IMR-90 (cell line): ENCODE data around the gene F11. TPM values are rescaled to one million over a fixed set of nuclear protein-coding genes. Genes with fewer than 3 reads are reported as not detected.

Source experiments
- ATAC-seq: fragments of 200-7000 bp; cut with Tn5 transposase; 2 replicates; pipeline ENCODE4 v1.9.1; 2020; ENCODE audit warnings: low read depth, mild to moderate bottlenecking, moderate library complexity
- BruUV-seq: library from RNA; stranded (reverse); fragments of 400-500 nt; replicated peaks from 2 replicates; lab custom pipeline; 2021; lab: Mats Ljungman, UMichigan
- CTCF ChIA-PET: fragments of 300-600 bp; formaldehyde crosslinking; extraction: SDS; loops from one replicate; lab custom pipeline; 2021; ENCODE audit warnings: antibody characterized with exemption; lab: Yijun Ruan, JAX
- POLR2A ChIA-PET: fragments of 300-600 bp; sonication (Branson Sonifier 250); formaldehyde crosslinking; loops from one replicate; lab custom pipeline; 2022; ENCODE audit warnings: antibody characterized with exemption; ENCODE audit not compliant: unreplicated experiment; lab: Charles Lee
- DNase-seq: peaks from one replicate; pipeline ENCODE4 v3.0.0; 2013
- H2AFZ ChIP-seq: replicated peaks from 2 replicates; pipeline ENCODE3; 2013; ENCODE audit warnings: low read length, mild to moderate bottlenecking; ENCODE audit not compliant: poor library complexity
- H2AK5ac ChIP-seq: 2 replicates; pipeline ENCODE4 v1.6.1; 2013; ENCODE audit warnings: low read depth, low read length, inconsistent platforms
- H2AK9ac ChIP-seq: replicated peaks from 2 replicates; pipeline ENCODE3; 2013; ENCODE audit warnings: mild to moderate bottlenecking, low read depth, low read length, moderate library complexity; ENCODE audit not compliant: poor library complexity
- H2BK120ac ChIP-seq: 2 replicates; pipeline ENCODE4 v1.6.1; 2013; ENCODE audit warnings: low read depth, low read length, inconsistent platforms
- H2BK15ac ChIP-seq: 3 replicates; pipeline ENCODE4 v1.6.1; 2013; ENCODE audit warnings: low read depth, low read length, inconsistent platforms
- H2BK20ac ChIP-seq: 2 replicates; pipeline ENCODE4 v1.6.1; 2013; ENCODE audit warnings: low read depth, mild to moderate bottlenecking, inconsistent platforms, low read length, moderate library complexity
- H2BK5ac ChIP-seq: 2 replicates; pipeline ENCODE4 v1.6.1; 2013; ENCODE audit warnings: mild to moderate bottlenecking, low read depth, low read length, inconsistent platforms; ENCODE audit not compliant: poor library complexity, severe bottlenecking
- H3K14ac ChIP-seq: replicated peaks from 2 replicates; pipeline ENCODE4 v1.6.1; 2013; ENCODE audit warnings: low read depth, low read length, inconsistent platforms
- H3K18ac ChIP-seq: 2 replicates; pipeline ENCODE4 v1.6.1; 2013; ENCODE audit warnings: low read depth, low read length, control low read depth
- H3K23ac ChIP-seq: 2 replicates; pipeline ENCODE4 v1.6.1; 2013; ENCODE audit warnings: low read depth, low read length, inconsistent platforms
- H3K27ac ChIP-seq: 2 replicates; pipeline ENCODE4 v1.5.1; 2013; ENCODE audit warnings: mild to moderate bottlenecking, control low read depth, low read length; ENCODE audit not compliant: insufficient read depth
- H3K27me3 ChIP-seq: 2 replicates; pipeline ENCODE4 v1.6.1; 2013; ENCODE audit warnings: low read length; ENCODE audit not compliant: control insufficient read depth, insufficient read depth
- H3K36me3 ChIP-seq: 2 replicates; pipeline ENCODE4 v1.6.1; 2013; ENCODE audit warnings: low read length, mixed read lengths; ENCODE audit not compliant: control insufficient read depth, insufficient read depth
- H3K4ac ChIP-seq: 2 replicates; pipeline ENCODE4 v1.6.1; 2013; ENCODE audit warnings: low read depth, low read length, inconsistent platforms
- H3K4me1 ChIP-seq: 2 replicates; pipeline ENCODE4 v1.6.1; 2013; ENCODE audit warnings: low read length, mixed read lengths; ENCODE audit not compliant: control insufficient read depth, insufficient read depth
- H3K4me2 ChIP-seq: 2 replicates; pipeline ENCODE4 v1.6.1; 2013; ENCODE audit warnings: low read depth, mild to moderate bottlenecking, control low read depth, low read length, moderate library complexity
- H3K4me3 ChIP-seq: 2 replicates; pipeline ENCODE4 v1.5.1; 2013; ENCODE audit warnings: low read depth, mild to moderate bottlenecking, control low read depth, low read length, moderate library complexity; ENCODE audit not compliant: insufficient read depth
- H3K56ac ChIP-seq: 2 replicates; pipeline ENCODE4 v1.6.1; 2013; ENCODE audit warnings: low read length, inconsistent platforms; ENCODE audit not compliant: insufficient read depth; ENCODE audit errors: extremely low read depth
- H3K79me1 ChIP-seq, 2 experiments: 2 replicates each; pipeline ENCODE4 v1.6.1; 2013; ENCODE audit warnings: low read length in 2 of 2, inconsistent platforms in 1 of 2, low read depth in 1 of 2
- H3K9ac ChIP-seq: 2 replicates; pipeline ENCODE4 v1.6.1; 2013; ENCODE audit warnings: low read depth, low read length, control low read depth
- H3K9me1 ChIP-seq: 2 replicates; pipeline ENCODE4 v1.6.1; 2013; ENCODE audit warnings: low read length, inconsistent platforms; ENCODE audit not compliant: insufficient read depth
- H3K9me3 ChIP-seq: 2 replicates; pipeline ENCODE4 v1.6.1; 2013; ENCODE audit warnings: low read length; ENCODE audit not compliant: control insufficient read depth, insufficient read depth
- H4K20me1 ChIP-seq: 2 replicates; pipeline ENCODE4 v1.6.1; 2013; ENCODE audit warnings: low read length, inconsistent platforms; ENCODE audit not compliant: insufficient read depth
- H4K5ac ChIP-seq: 2 replicates; pipeline ENCODE4 v1.6.1; 2013; ENCODE audit warnings: mild to moderate bottlenecking, low read depth, low read length, control low read depth
- H4K8ac ChIP-seq, 2 experiments: 2 replicates each; pipeline ENCODE4 v1.6.1; 2013; ENCODE audit warnings: low read depth in 2 of 2, low read length in 2 of 2, control low read depth in 1 of 2, inconsistent platforms in 1 of 2
- H4K91ac ChIP-seq: 2 replicates; pipeline ENCODE4 v1.6.1; 2013; ENCODE audit warnings: low read depth, low read length, inconsistent platforms; ENCODE audit not compliant: insufficient read depth
- BHLHE40 ChIP-seq: fragments of 150-350 bp; IDR thresholded peaks from 2 replicates; pipeline ENCODE4 v1.6.1; 2016; ENCODE audit warnings: mild to moderate bottlenecking, low read depth, low read length
- CEBPB ChIP-seq: IDR thresholded peaks from 2 replicates; pipeline ENCODE4 v1.6.1; 2012; ENCODE audit warnings: low read depth, low read length, improper control_type of control experiment
- CHD1 ChIP-seq: IDR thresholded peaks from 2 replicates; pipeline ENCODE4 v1.6.1; 2012; ENCODE audit warnings: low read depth, low read length, improper control_type of control experiment
- MAFK ChIP-seq: IDR thresholded peaks from 2 replicates; pipeline ENCODE4 v1.6.1; 2012; ENCODE audit warnings: low read depth, low read length, improper control_type of control experiment
- MAZ ChIP-seq: IDR thresholded peaks from 2 replicates; pipeline ENCODE4 v1.6.1; 2012; ENCODE audit warnings: low read depth, mild to moderate bottlenecking, low read length, improper control_type of control experiment, moderate library complexity, borderline replicate concordance
- MXI1 ChIP-seq: IDR thresholded peaks from 2 replicates; pipeline ENCODE4 v1.6.1; 2012; ENCODE audit warnings: low read depth, mild to moderate bottlenecking, low read length, moderate library complexity, borderline replicate concordance
- POLR2A ChIP-seq: IDR thresholded peaks from 2 replicates; pipeline ENCODE4 v1.6.1; 2012; ENCODE audit warnings: mild to moderate bottlenecking, low read depth, low read length
- RAD21 ChIP-seq: IDR thresholded peaks from 2 replicates; pipeline ENCODE4 v1.6.1; 2012; ENCODE audit warnings: low read length, improper control_type of control experiment
- RCOR1 ChIP-seq: IDR thresholded peaks from 2 replicates; pipeline ENCODE4 v1.6.1; 2012; ENCODE audit warnings: mild to moderate bottlenecking, low read length, improper control_type of control experiment; ENCODE audit not compliant: insufficient replicate concordance
- RFX5 ChIP-seq: IDR thresholded peaks from 2 replicates; pipeline ENCODE4 v1.8.0; 2012; ENCODE audit warnings: low read depth, mild to moderate bottlenecking, low read length, moderate library complexity
- SMC3 ChIP-seq: fragments of 150-350 bp; IDR thresholded peaks from 2 replicates; pipeline ENCODE4 v1.6.1; 2016; ENCODE audit warnings: low read depth, mild to moderate bottlenecking, antibody characterized with exemption, low read length, moderate library complexity
- WGBS, 2 experiments: methylation state at CpG; one replicate each; pipeline versions ENCODE4 v1.1.5 to v1.1.7; 2013; ENCODE audit warnings: missing lambda C conversion rate in 2 of 2; ENCODE audit not compliant: insufficient read length in 1 of 2; ENCODE audit errors: extremely low coverage in 2 of 2; 5-methylcytosine and 5-hydroxymethylcytosine counted together
- dilution Hi-C: fragments of 300-500 bp; cut with HindIII; formaldehyde crosslinking; loops from one replicate; pipeline ENCODE4 v1.14.3; 2018; ENCODE audit warnings: low sequenced_read_pairs; ENCODE audit not compliant: unreplicated experiment
- in situ Hi-C: fragments of 300-500 bp; cut with MboI; formaldehyde crosslinking; loops from 3 replicates; pipeline ENCODE4 v1.14.3; 2019; ENCODE audit warnings: low sequenced_read_pairs, inconsistent platforms, mixed read lengths
- intact Hi-C: fragments of 100-400 bp; cut with micrococcal nuclease; formaldehyde crosslinking; loops from 2 replicates; pipeline ENCODE4 v1.10.0; 2022
- polyA plus RNA-seq, 3 experiments: library from polyadenylated mRNA; depleted of rRNA; stranded (reverse); fragments of >200 nt; gene quantifications; 2 replicates each; pipeline ENCODE4 v1.2.3, GENCODE V29; 2012; ENCODE audit warnings: low replicate concordance in 1 of 3
- total RNA-seq: library from RNA; depleted of rRNA; stranded (reverse); fragments of >200 nt; gene quantifications from 2 replicates; pipeline ENCODE4 v1.2.3, GENCODE V29; 2012
- TF ChIP-seq, protein P1 (sequence below): conservative IDR thresholded peaks from 2 replicates; pipeline ENCODE4 v1.5.1; 2012; ENCODE audit warnings: mild to moderate bottlenecking, low read depth, low read length, improper control_type of control experiment
- TF ChIP-seq, protein P2 (sequence below): fragments of 150-350 bp; IDR thresholded peaks from 2 replicates; pipeline ENCODE4 v1.6.1; 2016; ENCODE audit warnings: low read depth, mild to moderate bottlenecking, low read length, moderate library complexity, borderline replicate concordance
- TF ChIP-seq, protein P3 (sequence below): fragments of 150-350 bp; IDR thresholded peaks from 2 replicates; pipeline ENCODE4 v1.6.1; 2017; ENCODE audit warnings: mild to moderate bottlenecking, antibody characterized with exemption, low read length, low read depth

Gene F11
- total and polyA plus RNA-seq, 2 of the 4 experiments (the other 2 are of a cell fraction) = not detected

DNA sequence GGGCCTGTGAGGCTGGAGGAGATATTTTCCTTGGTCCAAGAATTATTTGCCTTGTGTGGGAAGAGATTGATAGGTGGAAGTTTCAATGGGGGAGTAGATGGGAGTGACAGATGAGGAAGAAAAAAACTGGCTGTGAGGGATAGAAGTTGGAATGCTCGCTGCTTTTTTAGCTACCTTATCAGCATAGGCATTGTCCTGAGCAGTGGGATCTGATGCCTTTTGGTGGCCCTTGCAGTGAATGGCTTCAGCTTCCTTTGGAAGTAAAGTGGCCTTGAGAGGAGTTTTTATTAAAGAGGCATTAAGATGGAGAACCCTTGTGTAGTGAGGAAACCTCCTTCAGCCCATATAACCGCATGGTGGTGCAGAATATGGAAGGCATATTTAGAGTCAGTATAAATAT is 22.7 kb upstream of the F11 start:
- Histone ChIP-seq H3K14ac (no peak overlapping the region), H2BK20ac (no peak overlapping the region), H4K5ac (no peak overlapping the region), H3K4ac (no peak overlapping the region), H2BK5ac (no peak overlapping the region), H3K23ac (no peak overlapping the region), H3K79me1 (no peaks in the 10 kb centered on the region), H3K18ac (no peak overlapping the region), H3K9me1 (no peaks in the 10 kb centered on the region), H3K56ac (no peak overlapping the region), H2AFZ (no peak overlapping the region), H3K27ac (no peak overlapping the region), H3K9ac (no peak overlapping the region), H3K4me3 (no peak overlapping the region), H3K9me3 (no peaks in the 10 kb centered on the region), H4K91ac (no peak overlapping the region), H2AK5ac (no peak overlapping the region), H4K20me1 (no peaks in the 10 kb centered on the region), H2BK15ac (no peak overlapping the region), H3K27me3 (no peaks in the 10 kb centered on the region), H3K4me2 (no peak overlapping the region), H2AK9ac (no peak overlapping the region), H2BK120ac (no peak overlapping the region), H3K36me3 (no peaks in the 10 kb centered on the region), H3K4me1 (no peaks in the 10 kb centered on the region), H4K8ac (no peak overlapping the region)
- in situ Hi-C loops (no loop called here), intact Hi-C loops (no loop called here), dilution Hi-C loops (no loop called here)
- no TSS peak for BruUV-seq
- ChIA-PET CTCF (no interaction called here), POLR2A (no interaction called here)
- WGBS, 2 experiments = no CpG with 5 or more reads among the region's 2 CpGs
- TF ChIP-seq, protein P1, sequence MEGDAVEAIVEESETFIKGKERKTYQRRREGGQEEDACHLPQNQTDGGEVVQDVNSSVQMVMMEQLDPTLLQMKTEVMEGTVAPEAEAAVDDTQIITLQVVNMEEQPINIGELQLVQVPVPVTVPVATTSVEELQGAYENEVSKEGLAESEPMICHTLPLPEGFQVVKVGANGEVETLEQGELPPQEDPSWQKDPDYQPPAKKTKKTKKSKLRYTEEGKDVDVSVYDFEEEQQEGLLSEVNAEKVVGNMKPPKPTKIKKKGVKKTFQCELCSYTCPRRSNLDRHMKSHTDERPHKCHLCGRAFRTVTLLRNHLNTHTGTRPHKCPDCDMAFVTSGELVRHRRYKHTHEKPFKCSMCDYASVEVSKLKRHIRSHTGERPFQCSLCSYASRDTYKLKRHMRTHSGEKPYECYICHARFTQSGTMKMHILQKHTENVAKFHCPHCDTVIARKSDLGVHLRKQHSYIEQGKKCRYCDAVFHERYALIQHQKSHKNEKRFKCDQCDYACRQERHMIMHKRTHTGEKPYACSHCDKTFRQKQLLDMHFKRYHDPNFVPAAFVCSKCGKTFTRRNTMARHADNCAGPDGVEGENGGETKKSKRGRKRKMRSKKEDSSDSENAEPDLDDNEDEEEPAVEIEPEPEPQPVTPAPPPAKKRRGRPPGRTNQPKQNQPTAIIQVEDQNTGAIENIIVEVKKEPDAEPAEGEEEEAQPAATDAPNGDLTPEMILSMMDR = no peak
- no peak for TF ChIP-seq MXI1
- TF ChIP-seq SMC3 = no peak
- TF ChIP-seq CHD1 = no peak
- no peak for TF ChIP-seq MAZ
- TF ChIP-seq BHLHE40 = no peak
- TF ChIP-seq MAFK = no peak
- no peak for TF ChIP-seq CEBPB
- TF ChIP-seq RFX5 = no peak
- TF ChIP-seq RAD21 = no peak
- TF ChIP-seq, protein P2, sequence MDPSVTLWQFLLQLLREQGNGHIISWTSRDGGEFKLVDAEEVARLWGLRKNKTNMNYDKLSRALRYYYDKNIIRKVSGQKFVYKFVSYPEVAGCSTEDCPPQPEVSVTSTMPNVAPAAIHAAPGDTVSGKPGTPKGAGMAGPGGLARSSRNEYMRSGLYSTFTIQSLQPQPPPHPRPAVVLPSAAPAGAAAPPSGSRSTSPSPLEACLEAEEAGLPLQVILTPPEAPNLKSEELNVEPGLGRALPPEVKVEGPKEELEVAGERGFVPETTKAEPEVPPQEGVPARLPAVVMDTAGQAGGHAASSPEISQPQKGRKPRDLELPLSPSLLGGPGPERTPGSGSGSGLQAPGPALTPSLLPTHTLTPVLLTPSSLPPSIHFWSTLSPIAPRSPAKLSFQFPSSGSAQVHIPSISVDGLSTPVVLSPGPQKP = no peak
- TF ChIP-seq RCOR1 = no peak
- TF ChIP-seq, protein P3, sequence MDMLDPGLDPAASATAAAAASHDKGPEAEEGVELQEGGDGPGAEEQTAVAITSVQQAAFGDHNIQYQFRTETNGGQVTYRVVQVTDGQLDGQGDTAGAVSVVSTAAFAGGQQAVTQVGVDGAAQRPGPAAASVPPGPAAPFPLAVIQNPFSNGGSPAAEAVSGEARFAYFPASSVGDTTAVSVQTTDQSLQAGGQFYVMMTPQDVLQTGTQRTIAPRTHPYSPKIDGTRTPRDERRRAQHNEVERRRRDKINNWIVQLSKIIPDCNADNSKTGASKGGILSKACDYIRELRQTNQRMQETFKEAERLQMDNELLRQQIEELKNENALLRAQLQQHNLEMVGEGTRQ = no peak
- no peak for TF ChIP-seq POLR2A
- ATAC-seq (no peak), DNase-seq (no peak)
